ENCODE measurements around the gene ESPN. TPM values are rescaled to one million over a fixed set of nuclear protein-coding genes. Genes with fewer than 3 reads are reported as not detected.

Gene ESPN
- total RNA-seq, 1 donor from 2014 or later: 0.66 TPM

DNA sequence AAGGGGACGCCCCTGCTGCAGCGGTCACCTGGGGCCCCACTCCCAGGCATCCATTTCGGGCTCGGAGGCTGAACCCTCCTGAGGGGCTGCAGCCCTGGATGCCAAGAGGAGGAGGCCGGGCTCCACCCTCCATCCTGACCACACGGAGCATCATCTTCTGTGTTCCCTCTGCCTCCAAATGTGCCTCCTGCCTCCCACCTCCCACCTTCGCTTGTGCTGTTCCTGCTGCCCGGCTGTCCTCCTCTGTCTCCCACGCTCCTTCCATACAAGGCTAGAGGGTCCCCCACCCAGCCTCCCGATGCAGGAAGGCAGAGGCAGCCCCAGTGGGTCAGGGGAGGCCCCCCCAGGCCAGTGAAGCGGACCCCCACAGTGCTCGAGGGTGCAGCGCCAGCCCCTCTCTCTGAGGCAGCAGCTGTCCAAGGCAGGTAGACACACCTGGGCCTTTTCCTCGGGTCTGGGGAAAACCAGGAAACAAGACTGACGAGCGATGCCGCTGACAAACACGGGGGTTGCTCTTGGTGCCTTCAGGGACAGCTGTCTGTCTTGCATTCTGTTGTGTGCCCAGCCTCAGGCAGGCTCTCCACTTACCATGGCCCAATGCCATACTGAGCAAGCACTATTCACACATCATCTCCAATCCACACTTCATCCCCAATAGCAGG is 83.7 kb downstream of the ESPN start:
- no peaks in the 10 kb centered on the region for H3K4me1 ChIP-seq (ENCODE audit: insufficient read depth, low read length)
- TF ChIP-seq EZH2 (IDR thresholded peaks at IDR 0.05; ENCODE audit: insufficient read depth, low read length) (no peak), CTCF (IDR thresholded peaks at IDR 0.05; ENCODE audit: insufficient read depth, low read depth, low read length) (no peak)
- peaks cover 11% of the 10 kb centered on the region for H3K27me3 Mint-ChIP-seq (ENCODE audit: low read depth, unreplicated experiment)

GRCh38 chr1:6508816-6509189 is 84.2 kb downstream of the ESPN start:
- no peaks in the 10 kb centered on the region for H3K4me1 ChIP-seq (ENCODE audit: insufficient read depth, low read length)
- no peak overlapping the region for H3K9ac ChIP-seq (ENCODE audit: low read length)
- H3K4me2 ChIP-seq (ENCODE audit: low read length): no peak overlapping the region
- TF ChIP-seq CTCF (IDR thresholded peaks at IDR 0.05; ENCODE audit: insufficient read depth, low read depth, low read length) (no peak), EZH2 (IDR thresholded peaks at IDR 0.05; ENCODE audit: insufficient read depth, low read length) (no peak)
- Mint-ChIP-seq H3K36me3 (ENCODE audit: low read depth, unreplicated experiment) (no peaks in the 10 kb centered on the region), H3K9me3 (ENCODE audit: unreplicated experiment) (no peaks in the 10 kb centered on the region), H3K27ac (ENCODE audit: unreplicated experiment) (no peak overlapping the region), H3K4me1 (ENCODE audit: low read depth, unreplicated experiment) (no peaks in the 10 kb centered on the region), H3K4me3 (ENCODE audit: unreplicated experiment) (no peak overlapping the region), H3K27me3 (ENCODE audit: low read depth, unreplicated experiment) (peaks cover 11% of the 10 kb centered on the region)
- no peak overlapping the region for H3K4me3 ChIP-seq (ENCODE audit: insufficient read depth, low read depth, low read length)
- FAIRE-seq (no peak), DNase-seq (ENCODE audit: low read depth) (no peak)
- no peaks in the 10 kb centered on the region for H3K36me3 ChIP-seq (ENCODE audit: insufficient read depth, low read length)
- no peaks in the 10 kb centered on the region for H3K9me3 ChIP-seq (ENCODE audit: insufficient read depth, low read depth, low read length)
- no peak overlapping the region for H2AFZ ChIP-seq (ENCODE audit: low read depth, low read length)
- no peaks in the 10 kb centered on the region for H4K20me1 ChIP-seq (ENCODE audit: insufficient read depth, low read length)
- no peaks in the 10 kb centered on the region for H3K27me3 ChIP-seq (ENCODE audit: insufficient read depth, low read length)
- H3K79me2 ChIP-seq (ENCODE audit: insufficient read depth, low read length): no peaks in the 10 kb centered on the region
- no peak overlapping the region for H3K27ac ChIP-seq (ENCODE audit: low read depth, low read length)

More for the DNA sequence above, 83.7 kb downstream of the ESPN start:
- Histone ChIP-seq H3K9ac (ENCODE audit: low read length) (no peak overlapping the region), H3K27me3 (ENCODE audit: insufficient read depth, low read length) (no peaks in the 10 kb centered on the region), H2AFZ (ENCODE audit: low read depth, low read length) (no peak overlapping the region), H3K9me3 (ENCODE audit: insufficient read depth, low read depth, low read length) (no peaks in the 10 kb centered on the region), H3K79me2 (ENCODE audit: insufficient read depth, low read length) (no peaks in the 10 kb centered on the region), H3K4me3 (ENCODE audit: insufficient read depth, low read depth, low read length) (no peak overlapping the region), H3K36me3 (ENCODE audit: insufficient read depth, low read length) (no peaks in the 10 kb centered on the region), H4K20me1 (ENCODE audit: insufficient read depth, low read length) (no peaks in the 10 kb centered on the region), H3K27ac (ENCODE audit: low read depth, low read length) (no peak overlapping the region), H3K4me2 (ENCODE audit: low read length) (no peak overlapping the region)
- H3K4me1 Mint-ChIP-seq (ENCODE audit: low read depth, unreplicated experiment): no peaks in the 10 kb centered on the region
- no peaks in the 10 kb centered on the region for H3K9me3 Mint-ChIP-seq (ENCODE audit: unreplicated experiment)
- no peak overlapping the region for H3K4me3 Mint-ChIP-seq (ENCODE audit: unreplicated experiment)
- H3K27ac Mint-ChIP-seq (ENCODE audit: unreplicated experiment): no peak overlapping the region
- no peaks in the 10 kb centered on the region for H3K36me3 Mint-ChIP-seq (ENCODE audit: low read depth, unreplicated experiment)
- DNase-seq (ENCODE audit: low read depth): no peak
- FAIRE-seq: no peak

DNA sequence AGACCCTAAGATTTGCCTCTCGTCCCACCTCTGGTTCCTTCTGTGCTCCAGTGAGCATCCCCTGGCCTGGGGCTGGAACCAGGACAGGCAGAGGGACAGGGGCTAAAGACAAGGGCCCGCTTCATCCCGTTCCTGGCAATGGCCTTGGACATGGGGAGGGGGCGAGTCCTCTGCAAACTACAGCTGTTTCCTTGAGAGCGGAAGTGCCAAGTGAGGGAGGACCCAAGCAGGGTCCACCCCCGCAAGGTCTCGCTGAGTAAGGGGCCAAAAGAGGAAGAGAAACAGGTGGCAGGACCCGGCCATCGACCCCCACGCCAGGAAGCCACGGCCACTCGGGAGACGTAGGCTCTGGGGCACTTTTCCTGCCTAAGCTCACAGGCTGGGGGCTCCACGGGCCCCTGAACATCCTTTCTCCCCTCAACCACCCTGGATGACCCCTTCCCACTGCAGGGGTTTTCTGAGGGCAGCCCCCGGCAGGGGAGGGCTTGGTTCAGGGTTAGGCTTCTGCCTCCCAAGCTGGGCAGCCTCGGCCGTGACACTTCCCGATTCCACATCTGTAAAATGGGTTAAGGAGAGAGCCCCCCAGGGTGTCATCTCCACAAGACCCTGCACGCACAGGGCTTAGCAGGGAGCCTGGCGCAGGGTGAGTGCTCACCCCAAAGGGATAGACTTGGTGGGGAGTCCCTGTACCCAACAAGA is 84.8 kb downstream of the ESPN start:
- H3K4me3 ChIP-seq (ENCODE audit: insufficient read depth, low read depth, low read length): no peak overlapping the region
- DNase-seq (ENCODE audit: low read depth): no peak
- TF ChIP-seq CTCF (IDR thresholded peaks at IDR 0.05; ENCODE audit: insufficient read depth, low read depth, low read length) (no peak), EZH2 (IDR thresholded peaks at IDR 0.05; ENCODE audit: insufficient read depth, low read length) (no peak)
- Mint-ChIP-seq H3K36me3 (ENCODE audit: low read depth, unreplicated experiment) (no peaks in the 10 kb centered on the region), H3K4me3 (ENCODE audit: unreplicated experiment) (no peak overlapping the region), H3K27ac (ENCODE audit: unreplicated experiment) (no peak overlapping the region), H3K4me1 (ENCODE audit: low read depth, unreplicated experiment) (no peaks in the 10 kb centered on the region), H3K9me3 (ENCODE audit: unreplicated experiment) (no peaks in the 10 kb centered on the region), H3K27me3 (ENCODE audit: low read depth, unreplicated experiment) (peaks cover 11% of the 10 kb centered on the region)
- no peak overlapping the region for H3K9ac ChIP-seq (ENCODE audit: low read length)
- no peak overlapping the region for H3K4me2 ChIP-seq (ENCODE audit: low read length)
- FAIRE-seq: no peak
- H3K36me3 ChIP-seq (ENCODE audit: insufficient read depth, low read length): no peaks in the 10 kb centered on the region
- H2AFZ ChIP-seq (ENCODE audit: low read depth, low read length): no peak overlapping the region
- H4K20me1 ChIP-seq (ENCODE audit: insufficient read depth, low read length): no peaks in the 10 kb centered on the region
- no peaks in the 10 kb centered on the region for H3K9me3 ChIP-seq (ENCODE audit: insufficient read depth, low read depth, low read length)
- H3K27ac ChIP-seq (ENCODE audit: low read depth, low read length): no peak overlapping the region
- H3K79me2 ChIP-seq (ENCODE audit: insufficient read depth, low read length): no peaks in the 10 kb centered on the region
- H3K27me3 ChIP-seq (ENCODE audit: insufficient read depth, low read length): no peaks in the 10 kb centered on the region
- H3K4me1 ChIP-seq (ENCODE audit: insufficient read depth, low read length): no peaks in the 10 kb centered on the region
